Astrocyte of the cerebellum (primary cell): ENCODE data around the gene CACNA1E.

Experiments used
- DNase-seq: peaks from one replicate; pipeline ENCODE4 v3.0.0-alpha.2; 2011; ENCODE audit warnings: low read depth
- H3K4me3 ChIP-seq: 2 replicates; pipeline ENCODE4 v1.5.1; 2011; ENCODE audit warnings: mild to moderate bottlenecking, low read depth, low read length, moderate library complexity
- in situ Hi-C: cut with HindIII; loops from 2 replicates; pipeline ENCODE4 v1.10.0; 2017; ENCODE audit warnings: low sequenced_read_pairs
- TF ChIP-seq, protein P1 (sequence below): IDR thresholded peaks from 2 replicates; pipeline ENCODE4 v1.5.1; 2012; ENCODE audit warnings: low read length, low read depth, moderate library complexity, mild to moderate bottlenecking; ENCODE audit errors: missing control alignments

CACNA1E gene

DNA sequence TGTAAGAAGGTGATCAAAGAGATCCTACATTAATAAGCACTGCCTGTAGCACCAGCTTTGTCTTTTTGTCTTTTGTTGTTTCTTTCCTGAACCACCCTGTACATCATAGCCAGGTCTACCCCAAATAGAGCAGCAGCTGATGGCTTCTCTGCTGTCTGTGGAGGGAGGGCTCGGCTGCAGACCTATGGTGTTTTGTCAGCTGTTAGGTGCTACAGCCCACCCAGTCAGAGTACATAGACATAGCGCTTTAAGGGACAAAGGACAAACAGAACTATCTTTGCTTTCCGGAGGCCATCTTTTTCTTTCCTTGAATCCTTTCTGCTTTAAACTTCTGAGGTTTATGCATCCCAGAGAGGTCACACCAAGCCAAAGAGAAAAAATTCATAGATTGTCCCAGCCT lies 320.1 kb downstream of the CACNA1E start:
- in situ Hi-C loops, result no loop called here
- H3K4me3 ChIP-seq, result no peak overlapping the region
- TF ChIP-seq, protein P1, sequence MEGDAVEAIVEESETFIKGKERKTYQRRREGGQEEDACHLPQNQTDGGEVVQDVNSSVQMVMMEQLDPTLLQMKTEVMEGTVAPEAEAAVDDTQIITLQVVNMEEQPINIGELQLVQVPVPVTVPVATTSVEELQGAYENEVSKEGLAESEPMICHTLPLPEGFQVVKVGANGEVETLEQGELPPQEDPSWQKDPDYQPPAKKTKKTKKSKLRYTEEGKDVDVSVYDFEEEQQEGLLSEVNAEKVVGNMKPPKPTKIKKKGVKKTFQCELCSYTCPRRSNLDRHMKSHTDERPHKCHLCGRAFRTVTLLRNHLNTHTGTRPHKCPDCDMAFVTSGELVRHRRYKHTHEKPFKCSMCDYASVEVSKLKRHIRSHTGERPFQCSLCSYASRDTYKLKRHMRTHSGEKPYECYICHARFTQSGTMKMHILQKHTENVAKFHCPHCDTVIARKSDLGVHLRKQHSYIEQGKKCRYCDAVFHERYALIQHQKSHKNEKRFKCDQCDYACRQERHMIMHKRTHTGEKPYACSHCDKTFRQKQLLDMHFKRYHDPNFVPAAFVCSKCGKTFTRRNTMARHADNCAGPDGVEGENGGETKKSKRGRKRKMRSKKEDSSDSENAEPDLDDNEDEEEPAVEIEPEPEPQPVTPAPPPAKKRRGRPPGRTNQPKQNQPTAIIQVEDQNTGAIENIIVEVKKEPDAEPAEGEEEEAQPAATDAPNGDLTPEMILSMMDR, result no peak
- DNase-seq, result no peak

DNA sequence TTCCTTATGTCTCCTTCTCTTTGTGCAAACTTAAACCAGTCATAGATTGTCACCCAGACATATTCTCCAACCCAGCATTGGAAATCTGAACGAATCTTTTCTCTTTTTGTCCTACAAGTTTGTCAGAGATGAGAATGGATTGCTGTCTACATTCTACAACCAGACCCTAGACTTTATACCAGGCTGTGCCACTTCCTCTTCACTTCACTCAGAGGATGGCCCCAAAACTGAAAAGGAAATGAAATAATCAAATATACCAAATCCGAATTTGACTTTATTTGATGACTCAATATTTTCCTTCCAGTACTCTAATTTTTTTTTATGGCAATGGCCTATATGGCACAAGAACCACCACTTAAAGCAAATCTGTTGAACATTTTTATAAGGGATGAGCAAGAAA lies 321.7 kb downstream of the CACNA1E start:
- no peak for DNase-seq
- TF ChIP-seq, protein P1, result no peak
- no peak overlapping the region for H3K4me3 ChIP-seq
- in situ Hi-C loops, result no loop called here

DNA sequence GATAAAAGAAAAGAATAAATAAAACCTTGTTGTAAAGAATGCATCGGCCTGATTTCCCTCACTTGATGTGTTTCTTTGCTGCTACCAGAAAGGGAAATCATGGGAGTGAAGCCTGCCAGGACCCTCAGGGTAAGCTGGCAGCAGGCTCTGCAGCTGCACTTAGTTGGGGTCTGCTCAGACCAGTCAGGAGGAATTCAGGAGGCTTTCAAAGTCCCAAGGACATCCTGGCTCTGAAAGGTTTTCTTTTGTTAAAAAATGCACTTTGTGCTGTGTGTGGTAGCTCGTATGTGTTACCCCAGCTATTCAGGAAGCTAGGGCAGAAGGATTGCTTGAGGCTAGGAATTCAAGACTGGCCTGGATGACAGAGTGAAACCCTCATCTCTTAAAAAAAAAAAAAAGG lies 323.4 kb downstream of the CACNA1E start:
- TF ChIP-seq, protein P1, result no peak
- DNase-seq, result no peak
- in situ Hi-C loops, result no loop called here
- H3K4me3 ChIP-seq, result no peak overlapping the region

DNA sequence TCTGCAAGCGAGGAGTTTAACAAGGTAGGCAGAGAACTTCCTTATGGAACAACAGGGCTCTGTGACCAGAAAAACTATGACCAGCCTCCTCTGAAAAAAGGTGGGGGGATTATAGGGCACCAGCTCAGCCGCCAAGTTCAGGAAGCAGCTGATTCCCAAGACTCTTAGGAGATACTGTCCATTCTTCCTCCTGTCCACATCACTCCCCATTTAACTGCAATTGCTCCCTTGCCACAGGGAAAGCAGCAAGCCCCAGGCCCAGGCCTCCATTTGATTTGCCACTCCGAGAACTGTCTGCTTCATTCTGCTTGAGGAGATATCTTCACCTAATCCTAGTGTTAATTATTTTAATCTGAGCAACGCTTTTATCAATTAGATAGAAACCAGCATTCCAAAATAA lies 323.9 kb downstream of the CACNA1E start:
- in situ Hi-C loops, result no loop called here
- H3K4me3 ChIP-seq, result no peak overlapping the region
- TF ChIP-seq, protein P1, result no peak
- no peak for DNase-seq

DNA sequence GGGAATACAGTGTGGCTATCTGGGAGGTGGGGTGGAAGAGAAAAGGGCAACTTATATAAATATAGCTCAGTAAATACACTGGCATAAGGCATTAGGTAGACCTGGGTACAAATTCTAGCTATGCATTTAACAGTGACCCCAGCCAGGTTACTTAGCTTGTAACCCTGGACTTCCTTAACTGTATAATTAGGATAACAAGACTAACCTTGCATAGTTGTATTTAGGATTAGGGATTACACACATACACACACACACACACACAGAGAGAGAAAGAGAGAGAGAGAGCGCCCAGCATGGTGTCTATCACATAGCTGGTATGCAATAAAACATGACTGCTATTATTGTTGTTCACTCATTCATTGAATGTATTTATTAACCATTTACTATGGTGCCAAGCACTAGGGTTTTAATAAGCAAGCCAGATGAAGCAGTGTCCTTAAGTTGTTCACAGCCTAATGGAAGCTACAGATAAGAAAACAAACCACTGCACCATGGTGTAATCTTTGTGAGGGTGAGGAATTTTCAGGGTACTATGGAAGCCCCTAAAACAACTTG lies 326.8 kb downstream of the CACNA1E start:
- no peak overlapping the region for H3K4me3 ChIP-seq
- in situ Hi-C loops, result no loop called here
- DNase-seq, result no peak
- TF ChIP-seq, protein P1, result no peak

DNA sequence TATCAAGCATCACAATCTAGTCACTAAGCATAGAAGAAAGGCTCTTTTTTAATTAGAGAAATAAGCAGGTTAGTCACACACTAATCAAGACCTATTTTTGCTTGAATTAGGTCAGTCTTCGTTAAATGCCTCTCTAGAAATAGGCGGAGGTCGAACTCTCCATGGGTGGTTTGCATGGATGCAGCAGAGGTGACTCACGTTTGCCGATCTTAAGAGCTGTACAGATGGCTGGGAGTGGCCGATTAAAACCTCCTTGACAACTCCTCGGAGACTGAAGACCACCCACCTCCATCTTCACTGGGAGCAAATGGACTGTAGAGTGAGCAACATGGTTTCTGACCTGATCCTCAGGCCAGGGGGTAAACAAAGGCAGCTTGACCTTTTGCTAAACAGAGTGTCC lies 328.9 kb downstream of the CACNA1E start:
- DNase-seq, result no peak
- TF ChIP-seq, protein P1, result no peak
- H3K4me3 ChIP-seq, result no peak overlapping the region
- in situ Hi-C loops, result no loop called here

DNA sequence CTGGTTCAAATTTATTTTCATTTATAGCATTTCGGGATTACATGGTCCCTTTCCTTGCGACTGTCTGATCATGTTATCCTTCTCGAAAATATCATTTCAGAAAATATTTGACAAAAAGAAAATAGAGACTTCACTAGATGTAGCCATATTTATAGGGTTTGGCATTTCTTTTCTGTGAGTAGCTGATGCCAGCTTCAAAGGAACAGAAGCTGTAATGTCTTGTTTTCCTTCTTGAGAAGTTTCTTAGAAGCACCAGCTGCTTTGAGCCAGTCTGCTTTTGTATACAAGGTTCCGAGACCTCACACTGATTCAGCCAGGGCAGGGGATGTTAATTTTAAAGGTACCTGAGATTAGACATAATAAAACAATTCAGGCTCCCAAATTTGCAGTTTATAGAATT lies 329.9 kb downstream of the CACNA1E start:
- no peak for DNase-seq
- H3K4me3 ChIP-seq, result no peak overlapping the region
- TF ChIP-seq, protein P1, result no peak
- in situ Hi-C loops, result no loop called here
